Measurements from ENCODE around the gene ZBTB25. TPM values are rescaled to one million over a fixed set of nuclear protein-coding genes. Genes with fewer than 3 reads are reported as not detected.
"Not testable (repeated sequence)": the region's sequence is repeated elsewhere in the genome, so short reads cannot be mapped to it uniquely, and the experiment has no call there.

The ZBTB25 gene
- polyA plus RNA-seq, 1 experiment, result 6.1 TPM

DNA sequence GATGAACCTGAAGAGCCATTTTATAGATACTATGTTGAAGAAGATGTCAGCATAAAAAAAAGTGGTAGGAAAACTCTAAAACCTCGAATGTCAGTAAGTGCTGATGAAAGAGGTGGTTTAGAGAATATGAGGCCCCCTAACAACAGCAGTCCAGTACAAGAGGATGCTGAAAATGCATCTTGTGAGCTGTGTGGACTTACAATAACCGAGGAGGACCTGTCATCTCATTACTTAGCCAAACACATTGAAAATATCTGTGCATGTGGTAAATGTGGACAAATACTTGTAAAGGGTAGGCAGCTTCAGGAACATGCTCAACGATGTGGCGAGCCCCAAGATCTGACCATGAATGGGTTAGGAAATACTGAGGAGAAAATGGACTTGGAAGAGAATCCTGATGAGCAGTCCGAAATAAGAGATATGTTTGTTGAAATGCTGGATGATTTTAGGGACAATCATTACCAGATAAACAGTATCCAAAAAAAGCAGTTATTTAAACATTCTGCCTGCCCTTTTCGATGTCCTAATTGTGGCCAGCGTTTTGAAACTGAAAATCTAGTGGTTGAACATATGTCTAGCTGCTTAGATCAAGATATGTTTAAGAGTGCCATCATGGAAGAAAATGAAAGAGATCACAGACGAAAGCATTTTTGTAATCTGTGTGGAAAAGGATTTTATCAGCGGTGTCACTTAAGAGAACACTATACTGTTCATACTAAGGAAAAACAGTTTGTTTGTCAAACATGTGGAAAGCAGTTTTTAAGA, 19.1 kb upstream of the ZBTB25 start:
- POLR2A ChIA-PET, result no interaction called here
- no peaks in the 10 kb centered on the region for H3K27me3 ChIP-seq (ENCODE audit: control insufficient read depth, insufficient read depth, low read length)
- H3K4me3 ChIP-seq (ENCODE audit: low read depth, low read length), result no peak overlapping the region
- no peak for DNase-seq (ENCODE audit: low read depth)
- 0 out of 2 replicates have a peak, but pooled peaks cover 4% of the 10 kb centered on the region for H3K36me3 ChIP-seq (ENCODE audit: control insufficient read depth, insufficient read depth, low read length)
- TF ChIP-seq, protein P1, sequence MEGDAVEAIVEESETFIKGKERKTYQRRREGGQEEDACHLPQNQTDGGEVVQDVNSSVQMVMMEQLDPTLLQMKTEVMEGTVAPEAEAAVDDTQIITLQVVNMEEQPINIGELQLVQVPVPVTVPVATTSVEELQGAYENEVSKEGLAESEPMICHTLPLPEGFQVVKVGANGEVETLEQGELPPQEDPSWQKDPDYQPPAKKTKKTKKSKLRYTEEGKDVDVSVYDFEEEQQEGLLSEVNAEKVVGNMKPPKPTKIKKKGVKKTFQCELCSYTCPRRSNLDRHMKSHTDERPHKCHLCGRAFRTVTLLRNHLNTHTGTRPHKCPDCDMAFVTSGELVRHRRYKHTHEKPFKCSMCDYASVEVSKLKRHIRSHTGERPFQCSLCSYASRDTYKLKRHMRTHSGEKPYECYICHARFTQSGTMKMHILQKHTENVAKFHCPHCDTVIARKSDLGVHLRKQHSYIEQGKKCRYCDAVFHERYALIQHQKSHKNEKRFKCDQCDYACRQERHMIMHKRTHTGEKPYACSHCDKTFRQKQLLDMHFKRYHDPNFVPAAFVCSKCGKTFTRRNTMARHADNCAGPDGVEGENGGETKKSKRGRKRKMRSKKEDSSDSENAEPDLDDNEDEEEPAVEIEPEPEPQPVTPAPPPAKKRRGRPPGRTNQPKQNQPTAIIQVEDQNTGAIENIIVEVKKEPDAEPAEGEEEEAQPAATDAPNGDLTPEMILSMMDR (IDR thresholded peaks at IDR 0.05; ENCODE audit: insufficient read depth, low read depth, low read length), result no peak
- CTCF ChIA-PET, result interaction anchor here (1.1 to 3.4 kb wide), 4 partner anchors 11 to 93 kb away, joined by 3 to 26 read pairs (median 8); partner anchors contain the start of gene HSPA2

DNA sequence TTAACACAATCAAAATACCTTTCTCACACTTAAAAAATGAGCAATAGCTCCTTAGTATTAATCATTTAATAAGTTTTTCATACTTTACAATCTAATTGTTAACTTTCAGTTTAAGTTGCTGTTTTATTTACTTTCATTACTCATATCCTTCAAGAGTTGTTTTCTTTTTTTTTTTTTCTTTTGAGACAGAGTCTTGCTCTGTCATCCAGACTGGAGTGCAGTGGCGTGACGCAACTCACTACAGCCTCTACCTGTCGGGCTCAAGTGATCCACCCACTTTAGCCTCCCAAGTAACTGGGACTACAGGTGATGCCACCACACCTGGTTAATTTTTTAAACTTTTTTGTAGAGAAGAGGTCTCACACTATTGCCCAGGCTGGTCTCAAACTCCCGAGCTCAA, 17.1 kb upstream of the ZBTB25 start:
- POLR2A ChIA-PET, result interaction anchor here (0.6 kb wide), 1 partner anchor 17 kb away, joined by 20 read pairs; no protein-coding TSS in a partner anchor
- no peaks in the 10 kb centered on the region for H3K27me3 ChIP-seq (ENCODE audit: control insufficient read depth, insufficient read depth, low read length)
- CTCF ChIA-PET, result interaction anchor here (1.1 to 3.4 kb wide), 2 partner anchors 10 to 177 kb away, joined by 3 to 26 read pairs; no protein-coding TSS in a partner anchor
- TF ChIP-seq, protein P1 (IDR thresholded peaks at IDR 0.05; ENCODE audit: insufficient read depth, low read depth, low read length), result no peak
- no peak overlapping the region for H3K4me3 ChIP-seq (ENCODE audit: low read depth, low read length)
- DNase-seq (ENCODE audit: low read depth), result no peak
- 0 out of 2 replicates have a peak, but pooled peaks cover 4% of the 10 kb centered on the region for H3K36me3 ChIP-seq (ENCODE audit: control insufficient read depth, insufficient read depth, low read length)

DNA sequence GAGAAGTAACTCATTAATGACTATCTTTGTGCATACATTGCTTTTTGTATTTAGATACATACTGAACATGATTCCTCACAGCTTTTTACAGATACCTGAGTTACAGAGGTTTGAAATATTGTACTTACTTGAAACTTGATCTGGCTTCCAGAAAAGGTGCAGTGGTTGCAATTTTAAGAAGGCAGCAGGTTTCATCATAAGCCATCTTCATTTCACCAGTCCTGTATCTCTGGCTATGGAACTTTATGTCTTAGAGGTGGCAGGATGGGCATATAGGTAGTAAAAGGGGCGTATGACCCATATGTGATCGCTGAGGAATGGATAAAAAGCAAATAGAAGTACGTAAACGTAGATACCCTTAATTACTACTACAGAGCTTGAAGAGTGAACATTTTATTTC, 14.6 kb upstream of the ZBTB25 start:
- CTCF ChIA-PET, result no interaction called here
- Histone ChIP-seq H3K36me3 (ENCODE audit: control insufficient read depth, insufficient read depth, low read length) (0 out of 2 replicates have a peak, but pooled peaks cover 3% of the 10 kb centered on the region), H3K4me3 (ENCODE audit: low read depth, low read length) (no peak overlapping the region), H3K27me3 (ENCODE audit: control insufficient read depth, insufficient read depth, low read length) (no peaks in the 10 kb centered on the region)
- POLR2A ChIA-PET, result no interaction called here
- TF ChIP-seq, protein P1 (IDR thresholded peaks at IDR 0.05; ENCODE audit: insufficient read depth, low read depth, low read length), result no peak
- DNase-seq (ENCODE audit: low read depth), result no peak

DNA sequence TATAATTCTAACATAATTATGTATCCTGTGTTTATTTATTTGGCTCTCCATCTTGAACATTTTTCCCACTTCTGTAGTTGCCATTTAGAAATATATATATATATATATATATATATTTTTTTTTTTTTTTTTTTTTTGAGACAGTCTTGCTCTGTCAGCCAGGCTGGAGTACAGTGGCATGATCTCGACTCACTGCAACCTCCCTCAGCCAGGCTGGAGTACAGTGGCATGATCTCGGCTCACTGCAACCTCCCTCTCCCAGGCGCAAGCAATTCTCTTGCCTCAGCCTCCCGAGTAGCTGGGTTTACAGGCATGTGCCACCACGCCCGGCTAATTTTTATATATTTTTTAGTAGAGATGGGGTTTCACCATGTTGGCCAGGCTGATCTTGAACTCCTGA, 14.0 kb upstream of the ZBTB25 start:
- POLR2A ChIA-PET; CTCF ChIA-PET; DNase-seq (ENCODE audit: low read depth); H3K4me3 ChIP-seq (ENCODE audit: low read depth, low read length); H3K36me3 ChIP-seq (ENCODE audit: control insufficient read depth, insufficient read depth, low read length); H3K27me3 ChIP-seq (ENCODE audit: control insufficient read depth, insufficient read depth, low read length): not testable (repeated sequence)

DNA sequence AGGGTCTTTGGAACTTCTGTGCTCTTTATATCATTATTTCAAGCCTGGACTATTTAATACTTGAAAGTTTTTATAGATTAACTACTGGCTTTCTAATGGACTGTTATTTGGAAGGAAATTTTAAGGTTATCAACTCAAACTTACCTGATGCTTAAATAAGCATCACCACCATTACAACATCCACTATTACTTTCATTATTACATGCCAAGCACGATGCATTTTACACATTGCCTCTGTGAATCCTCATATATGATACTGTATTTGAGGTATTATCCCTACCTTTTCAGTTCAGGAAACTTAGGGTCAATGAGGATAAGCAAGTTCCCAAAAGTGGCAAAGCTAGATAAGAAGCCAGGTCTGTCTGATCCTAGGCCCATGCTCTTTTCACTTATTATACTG, 13.3 kb upstream of the ZBTB25 start:
- CTCF ChIA-PET, result interaction anchor here (1.8 kb wide), 1 partner anchor 9 kb away, joined by 9 read pairs; no protein-coding TSS in a partner anchor
- 0 out of 2 replicates have a peak, but pooled peaks cover 1% of the 10 kb centered on the region for H3K36me3 ChIP-seq (ENCODE audit: control insufficient read depth, insufficient read depth, low read length)
- TF ChIP-seq, protein P1 (IDR thresholded peaks at IDR 0.05; ENCODE audit: insufficient read depth, low read depth, low read length), result no peak

More for the DNA sequence above, 13.3 kb upstream of the ZBTB25 start:
- no peaks in the 10 kb centered on the region for H3K27me3 ChIP-seq (ENCODE audit: control insufficient read depth, insufficient read depth, low read length)
- POLR2A ChIA-PET, result no interaction called here
- no peak for DNase-seq (ENCODE audit: low read depth)
- no peak overlapping the region for H3K4me3 ChIP-seq (ENCODE audit: low read depth, low read length)
